Occipital lobe (tissue), 2 donors: ENCODE measurements around the gene SNF8. TPM values are rescaled to one million over a fixed set of nuclear protein-coding genes. Genes with fewer than 3 reads are reported as not detected.

Experiments used
- DNase-seq: peaks from one replicate; lab custom pipeline; 2025; lab: John Stamatoyannopoulos, UW
- total RNA-seq: library from RNA; depleted of rRNA; stranded (reverse); fragments of >200 nt; gene quantifications from one replicate; pipeline ENCODE4 v1.2.3, GENCODE V29; 2014

The SNF8 gene
- total RNA-seq, 1 donor from 2014 or later, result 38.4 TPM

DNA sequence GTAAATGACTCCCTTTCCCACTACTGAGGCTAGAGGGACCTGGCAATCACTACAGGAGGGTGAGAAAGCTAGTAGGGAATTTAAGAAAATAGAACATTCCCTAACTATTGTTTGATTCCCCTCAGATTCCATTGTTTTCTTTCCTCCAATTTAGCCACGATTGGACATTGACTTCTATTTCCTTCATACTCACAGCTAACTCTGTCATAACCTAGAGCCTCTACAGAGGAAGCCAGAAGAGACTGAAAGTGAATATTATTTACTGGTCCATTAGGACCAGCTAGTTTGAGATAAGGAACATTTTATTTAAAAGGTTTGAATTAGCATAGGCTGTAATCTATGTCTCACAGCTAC, 14.9 kb downstream of the SNF8 start:
- DNase-seq, result no peak

DNA sequence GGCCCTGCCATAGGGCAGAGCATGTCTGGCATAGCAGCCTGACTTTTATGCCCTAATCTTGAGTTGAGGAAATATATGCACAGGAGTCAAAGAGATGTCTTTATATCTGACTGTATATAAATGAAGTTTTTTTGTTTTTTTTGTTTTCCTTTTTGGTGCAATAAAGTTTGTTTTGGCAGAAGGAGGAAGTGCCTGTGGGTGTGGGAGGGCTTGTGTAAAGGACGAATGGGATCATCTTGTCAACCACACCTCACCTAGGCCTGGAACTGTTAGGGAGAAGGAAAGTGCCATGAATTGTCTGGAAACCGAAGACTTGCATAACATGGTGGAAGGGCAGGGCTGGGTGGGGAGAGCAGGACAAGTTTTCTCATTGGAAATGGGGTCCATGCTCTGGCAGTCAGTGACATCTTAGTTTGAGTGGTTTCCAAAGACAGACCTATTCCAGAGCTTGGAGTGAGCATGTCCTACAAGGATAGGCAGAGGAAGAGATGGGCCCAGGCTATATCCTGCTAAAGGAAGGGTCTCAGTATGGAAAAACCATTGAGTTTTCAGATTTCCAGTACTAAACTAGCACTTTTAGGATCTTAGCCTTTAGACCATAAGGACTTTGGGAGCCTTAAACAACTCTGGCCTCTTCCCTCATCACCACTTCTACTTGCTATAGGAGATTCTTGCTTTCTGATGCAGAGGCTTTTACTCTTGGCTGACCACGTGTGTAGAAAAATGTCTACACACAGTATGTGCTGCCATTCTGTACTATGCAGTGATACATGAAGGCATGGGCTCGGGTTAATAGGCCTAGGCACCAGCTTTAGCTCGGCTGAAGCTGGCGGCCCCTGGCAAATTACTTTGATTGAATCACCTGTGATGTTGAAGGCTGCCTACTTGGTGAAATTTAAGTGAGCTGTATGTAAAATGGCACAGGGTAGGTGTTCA, 15.5 kb downstream of the SNF8 start:
- DNase-seq, result no peak

DNA sequence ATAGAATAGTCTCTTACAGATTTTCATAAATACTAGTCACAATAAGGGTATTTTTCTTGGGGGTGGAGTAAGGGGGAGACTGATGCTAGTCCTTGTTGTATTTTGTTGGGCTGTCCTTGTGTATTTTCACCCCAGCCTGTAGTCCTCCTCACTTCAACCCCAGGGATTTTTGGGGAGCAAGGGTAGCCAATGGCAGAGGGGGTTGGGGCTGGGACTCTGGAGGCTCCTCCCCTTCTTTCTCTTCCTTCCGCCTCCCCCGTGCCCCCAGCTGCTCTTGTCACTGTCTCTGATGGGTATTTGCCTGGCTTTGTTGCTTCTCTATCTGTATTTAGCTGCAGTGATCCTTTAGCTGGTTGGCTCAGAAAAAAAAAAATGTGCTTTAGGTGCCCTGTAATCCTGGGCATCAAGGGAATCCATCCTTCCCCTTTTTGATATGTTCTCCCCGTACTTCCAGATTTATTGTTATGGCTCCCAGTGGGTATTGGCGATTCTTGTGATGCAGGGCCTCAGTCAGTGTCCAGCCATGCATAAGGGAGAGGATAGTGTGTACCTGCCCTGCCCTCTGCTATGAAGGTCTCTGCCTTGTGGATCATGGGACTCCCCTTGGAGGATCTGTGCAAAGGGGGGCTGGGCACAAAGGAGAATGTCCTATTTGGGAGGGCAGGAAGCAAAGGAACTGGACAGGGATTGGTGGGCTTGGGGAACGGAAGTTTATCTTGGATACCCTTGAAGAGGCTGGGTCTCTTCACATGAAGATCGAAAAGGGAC, 16.5 kb downstream of the SNF8 start:
- no peak for DNase-seq

DNA sequence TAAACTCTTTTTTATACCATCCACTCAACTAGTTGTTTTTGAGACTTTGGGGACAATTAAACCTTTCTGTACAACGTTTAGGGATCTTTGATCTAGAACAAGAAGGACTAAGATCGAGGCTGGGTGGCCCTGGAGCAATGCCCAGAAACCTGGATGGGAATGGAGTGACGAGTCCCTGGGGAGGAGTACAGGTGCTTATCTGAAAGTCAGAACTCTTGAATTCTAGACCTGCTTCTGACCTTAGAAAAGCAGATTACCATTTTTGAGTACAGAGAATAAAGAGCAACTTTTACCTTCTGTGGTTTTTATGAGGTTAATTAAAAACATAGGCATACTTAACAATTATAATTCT, 18.7 kb downstream of the SNF8 start:
- DNase-seq, result no peak

- no peak for DNase-seq
Measured at GRCh38 chr17:48925251-48925990, 19.2 kb downstream of the SNF8 start.

DNA sequence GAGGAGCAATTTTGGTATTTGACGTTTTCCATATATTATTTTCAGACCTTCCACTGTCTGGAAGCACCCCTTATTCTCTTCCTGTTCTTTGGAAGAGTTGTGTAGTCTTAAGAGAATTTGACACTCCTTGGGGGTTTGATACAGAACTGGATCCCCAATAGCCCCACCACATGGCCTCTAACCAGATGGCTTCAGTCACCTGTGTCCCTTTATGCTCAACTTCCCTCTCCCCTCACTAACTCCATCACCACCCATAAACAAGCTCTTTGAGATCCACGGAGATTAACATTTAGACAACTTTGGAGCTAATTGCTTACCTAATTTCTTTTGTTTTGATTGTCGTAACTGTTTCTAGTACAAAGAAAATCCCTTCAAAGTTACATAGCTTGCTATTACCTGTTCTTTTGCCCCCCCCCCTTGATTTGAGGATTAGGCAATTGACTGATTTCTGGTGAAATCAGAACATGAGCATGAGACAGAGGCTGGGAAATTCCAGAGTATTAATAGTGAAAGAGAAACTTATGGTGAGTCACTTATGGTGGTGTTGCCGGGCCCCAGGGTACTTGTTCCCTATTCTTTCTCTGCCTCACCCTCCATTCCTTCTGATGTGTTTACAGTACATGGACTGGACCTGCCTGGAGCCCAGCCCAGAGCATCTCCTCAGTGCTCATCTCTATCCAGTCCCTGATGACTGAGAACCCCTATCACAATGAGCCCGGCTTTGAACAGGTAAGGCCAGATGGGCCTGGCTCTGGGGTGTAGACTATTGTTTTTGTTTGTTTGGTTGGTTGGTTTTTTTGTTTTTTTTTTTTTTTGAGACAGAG, 29.0 kb downstream of the SNF8 start:
- DNase-seq, result no peak

DNA sequence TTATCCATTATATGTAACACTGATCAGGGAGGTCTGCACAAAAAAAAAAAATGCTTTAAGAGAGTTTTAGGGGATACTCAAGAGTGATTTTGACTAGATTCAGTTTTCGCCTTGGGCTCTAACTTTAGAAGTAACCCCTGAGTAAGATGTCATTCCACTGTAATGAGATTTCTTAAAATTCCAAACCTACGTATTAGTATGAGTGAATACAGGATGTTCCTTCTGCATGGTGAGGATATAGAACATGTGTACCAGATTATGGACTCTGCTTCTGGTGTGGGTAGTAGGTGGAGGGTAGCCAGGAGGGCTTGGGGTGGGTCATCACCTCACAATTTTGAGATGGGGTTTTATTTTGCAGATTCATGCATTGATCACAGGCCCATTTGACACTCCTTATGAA, 32.2 kb downstream of the SNF8 start:
- DNase-seq, result no peak

DNA sequence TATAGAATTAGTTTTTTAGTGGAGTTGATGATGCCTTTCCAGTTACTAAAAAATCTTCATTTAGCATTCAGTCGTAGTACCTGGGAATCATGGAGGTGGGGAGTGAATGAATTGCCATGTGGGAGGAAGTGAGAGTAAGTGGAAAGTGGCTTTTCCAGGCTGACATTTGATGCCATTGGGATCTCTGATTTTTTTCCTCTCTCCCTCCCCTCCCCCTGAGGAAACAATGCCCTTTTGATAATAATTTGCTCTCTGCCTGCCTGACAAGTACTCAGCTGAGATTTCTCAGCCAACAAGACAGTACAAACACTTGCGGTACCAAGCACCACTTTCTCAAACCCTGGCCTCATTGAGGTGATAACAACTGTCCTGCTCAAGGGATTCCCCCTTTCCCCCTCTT, 34.3 kb downstream of the SNF8 start:
- no peak for DNase-seq

- no peak for DNase-seq
Measured at GRCh38 chr17:48909783-48910182, 34.9 kb downstream of the SNF8 start.

- no peak for DNase-seq
Measured at GRCh38 chr17:48908853-48909394, 35.7 kb downstream of the SNF8 start.

DNA sequence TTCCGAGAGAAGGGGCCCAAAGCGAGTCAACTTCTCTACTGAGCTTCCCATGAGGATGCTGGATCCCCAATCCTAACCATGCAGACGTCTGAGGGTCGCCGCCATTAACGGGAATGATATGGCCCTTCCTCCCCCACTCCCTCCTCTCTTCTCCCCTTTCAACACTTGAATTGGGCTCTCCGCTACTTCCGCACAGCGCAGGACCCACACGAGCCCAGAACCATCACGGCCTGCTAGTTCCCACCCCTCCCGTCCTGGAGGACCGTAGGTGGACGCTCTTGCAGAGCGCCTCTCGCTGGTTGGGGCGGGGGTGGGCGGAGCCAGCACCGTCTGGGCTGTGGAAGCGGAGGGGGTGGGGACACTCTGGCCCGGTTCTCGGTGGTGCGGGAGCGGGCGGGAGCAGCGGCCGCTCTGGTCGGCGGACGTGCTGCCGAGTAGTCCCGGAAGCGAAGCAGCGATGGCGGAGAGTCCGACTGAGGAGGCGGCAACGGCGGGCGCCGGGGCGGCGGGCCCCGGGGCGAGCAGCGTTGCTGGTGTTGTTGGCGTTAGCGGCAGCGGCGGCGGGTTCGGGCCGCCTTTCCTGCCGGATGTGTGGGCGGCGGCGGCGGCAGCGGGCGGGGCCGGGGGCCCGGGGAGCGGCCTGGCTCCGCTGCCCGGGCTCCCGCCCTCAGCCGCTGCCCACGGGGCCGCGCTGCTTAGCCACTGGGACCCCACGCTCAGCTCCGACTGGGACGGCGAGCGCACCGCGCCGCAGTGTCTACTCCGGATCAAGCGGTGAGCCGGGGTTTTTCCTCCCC, 36.4 kb downstream of the SNF8 start, which contains the start of gene UBE2Z:
Gene UBE2Z, plus strand, starts transcription at position 361 of the 797 bp plus-strand sequence. Its CDS starts 97 bp downstream, at position 458.
- peak; percentile 97 for DNase-seq

DNA sequence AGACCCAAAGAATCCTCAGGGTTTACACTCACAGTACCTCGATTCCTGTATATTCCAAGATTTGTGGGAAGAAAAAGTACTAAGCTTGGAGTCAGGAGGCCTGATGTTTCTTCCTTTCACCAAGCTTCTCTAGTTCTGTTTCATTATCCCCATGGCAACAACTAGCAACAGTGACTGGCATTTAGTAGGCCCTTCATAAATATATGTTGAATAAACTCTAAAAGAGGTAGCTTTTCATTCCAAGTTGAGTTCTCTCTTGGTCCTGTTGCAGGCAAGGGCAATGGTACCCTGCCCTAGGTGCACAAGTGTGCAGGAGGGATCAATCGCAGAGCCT, 37.0 kb downstream of the SNF8 start:
- DNase-seq, result no peak

- DNase-seq, result no peak
Measured at GRCh38 chr17:48905987-48906515, 38.6 kb downstream of the SNF8 start.

DNA sequence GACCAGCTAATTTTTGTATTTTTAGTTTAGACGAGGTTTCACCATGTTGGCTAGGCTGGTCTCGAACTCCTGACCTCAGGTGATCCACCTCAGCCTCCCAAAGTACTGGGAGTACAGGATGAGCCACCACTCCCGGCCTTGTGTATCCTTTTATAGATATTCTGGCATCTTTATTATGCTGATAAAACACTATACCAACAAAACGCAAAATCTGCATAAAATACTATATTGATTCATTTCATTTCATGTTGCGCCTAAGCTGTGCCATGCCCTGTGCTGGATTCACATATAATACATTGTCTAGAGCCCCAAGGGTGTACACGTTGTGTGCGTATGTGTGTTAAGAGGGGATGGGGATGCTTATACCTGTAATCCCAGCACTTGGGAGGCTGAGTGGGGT, 40.2 kb downstream of the SNF8 start:
- no peak for DNase-seq

DNA sequence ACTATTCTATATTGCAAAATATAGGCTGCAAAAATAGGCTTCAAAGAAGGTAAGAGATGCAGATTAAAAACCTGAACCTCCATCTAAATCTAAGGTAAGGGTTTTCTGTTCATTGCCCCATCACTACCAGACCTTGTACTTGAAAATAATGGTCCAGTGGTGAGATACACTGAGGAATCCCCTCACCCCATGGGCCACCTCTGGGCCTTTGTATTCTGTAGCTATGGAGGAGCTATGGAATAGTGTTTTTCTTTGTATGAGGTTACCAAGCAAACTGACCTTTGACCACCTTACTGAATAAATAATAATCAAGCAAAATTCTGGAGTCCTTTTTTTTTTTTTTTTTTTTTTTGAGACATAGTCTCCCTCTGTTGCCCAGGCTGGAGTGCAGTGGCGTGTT, 41.2 kb downstream of the SNF8 start:
- no peak for DNase-seq

DNA sequence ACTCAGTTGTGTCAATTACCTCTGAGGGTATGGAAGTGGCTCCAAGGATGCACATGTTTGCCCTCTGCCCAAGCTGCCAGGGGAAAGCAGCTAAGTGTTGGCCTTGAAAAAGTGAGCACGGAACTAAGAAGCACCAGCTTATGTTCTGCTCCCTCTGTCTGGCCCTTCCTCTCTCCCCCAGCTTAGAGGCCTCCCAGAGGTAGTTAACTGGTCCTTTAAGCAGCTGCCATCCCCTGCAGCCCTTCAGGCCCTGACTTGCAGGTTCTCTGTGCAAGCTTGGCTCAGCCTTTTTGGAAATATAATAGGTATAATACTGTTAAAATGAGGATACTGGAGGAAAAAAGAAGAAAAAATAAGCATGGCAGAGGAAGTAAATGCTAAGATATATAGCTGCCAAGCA, 43.4 kb downstream of the SNF8 start:
- no peak for DNase-seq

- DNase-seq, result no peak
Measured at GRCh38 chr17:48894886-48895285, 49.8 kb downstream of the SNF8 start.

- DNase-seq, result no peak
Measured at GRCh38 chr17:48893646-48894508, 50.8 kb downstream of the SNF8 start.
